Ovary (tissue), 9 donors: ENCODE results near the gene DEDD. TPM values are rescaled to one million over a fixed set of nuclear protein-coding genes. Genes with fewer than 3 reads are reported as not detected.

ENCODE experiments used
- DNase-seq, 5 donors: peaks; one replicate each; pipeline ENCODE4 v3.0.0-alpha.2; 2019 to 2020
- H3K27ac ChIP-seq, 2 donors: fragments of 200-600 bp; one replicate each; pipeline versions ENCODE4 v1.5.1 to v1.8.0; 2019 to 2022
- H3K27me3 ChIP-seq: fragments of 200-600 bp; one replicate; pipeline ENCODE4 v1.8.0; 2022
- H3K36me3 ChIP-seq: fragments of 200-600 bp; sonication (generic); one replicate; pipeline ENCODE4 v1.5.1; 2019
- H3K4me1 ChIP-seq: one replicate; pipeline ENCODE4 v1.8.1; 2013; ENCODE audit warnings: mild to moderate bottlenecking, moderate library complexity; ENCODE audit not compliant: insufficient read depth
- H3K4me3 ChIP-seq: fragments of 200-600 bp; sonication (generic); one replicate; pipeline ENCODE4 v1.5.1; 2017
- H3K9me3 ChIP-seq, 2 donors: fragments of 200-600 bp in 1 of 2; sonication (generic) in 1 of 2; one replicate each; pipeline versions ENCODE4 v1.5.1 to v1.8.1; 2013 to 2019; ENCODE audit warnings: mild to moderate bottlenecking in 1 of 2, moderate library complexity in 1 of 2
- CTCF ChIP-seq, 3 donors: fragments of 450-650 bp in 2 of 3; fragments of 200-600 bp in 1 of 3; IDR thresholded peaks; one replicate each; pipeline versions ENCODE4 v1.5.1 to v1.8.0; 2016 to 2022; ENCODE audit warnings: antibody characterized with exemption in 3 of 3, mild to moderate bottlenecking in 1 of 3
- EP300 ChIP-seq: sonication (generic); formaldehyde crosslinking; IDR thresholded peaks from one replicate; pipeline ENCODE4 v1.6.1; 2017; ENCODE audit warnings: antibody characterized with exemption
- POLR2A ChIP-seq: fragments of 450-650 bp; IDR thresholded peaks from one replicate; pipeline ENCODE4 v1.6.1; 2017; ENCODE audit warnings: antibody characterized with exemption, mild to moderate bottlenecking, moderate library complexity
- WGBS, 3 donors: extraction: QIAGEN DNeasy Blood & Tissue Kit in 1 of 3; methylation state at CpG; one replicate each; pipeline versions ENCODE4 v1.1.5 to v1.1.7; 2013 to 2017; 5-methylcytosine and 5-hydroxymethylcytosine counted together
- intact Hi-C, 4 donors: fragments of 100-400 bp; cut with DNase I; formaldehyde crosslinking; loops; one replicate each; pipeline versions ENCODE4 v1.11.0 to v1.15.1; 2022 to 2023
- polyA plus RNA-seq, 2 donors: library from polyadenylated mRNA; stranded (reverse); fragments of 200-250 nt in 1 of 2; fragments of 350-450 nt in 1 of 2; fragmentation: Illumina TruSeq in 1 of 2; extraction: RNeasy Lipid Tissue Mini Kit (QIAGEN cat#74804) in 1 of 2; gene quantifications; one replicate each; pipeline ENCODE4 v1.2.3, GENCODE V29; 2013 to 2014
- total RNA-seq, 7 donors: library from RNA; depleted of rRNA in 2 of 7; stranded (reverse); fragments of >200 nt in 2 of 7; fragmentation: NEBNext Ultra II Directional in 3 of 7; extraction: Animal tissue kit (Norgen Biotek cat#: 25700) in 3 of 7; gene quantifications; one replicate each; pipeline versions ENCODE4 v1.1.0 to v1.2.4, GENCODE V29; 2016 to 2023
- donor health status: DM: no; HTN: no; CAD: no; lungs with moderate emphysema.
- donor health status: DM: no; HTN: no; CAD: no.
- donor health status: Bipolar disorder and iron deficiency.
- donor health status: DM: yes; HTN: yes; CAD: no.
- donor health status: DM: no; HTN: no; CAD: no.
- donor health status: DM: yes; HTN: yes; CAD: no.

The DEDD gene
- total and polyA plus RNA-seq, 9 donors, result 19.0 to 53.9 (median 38.1) TPM

DNA sequence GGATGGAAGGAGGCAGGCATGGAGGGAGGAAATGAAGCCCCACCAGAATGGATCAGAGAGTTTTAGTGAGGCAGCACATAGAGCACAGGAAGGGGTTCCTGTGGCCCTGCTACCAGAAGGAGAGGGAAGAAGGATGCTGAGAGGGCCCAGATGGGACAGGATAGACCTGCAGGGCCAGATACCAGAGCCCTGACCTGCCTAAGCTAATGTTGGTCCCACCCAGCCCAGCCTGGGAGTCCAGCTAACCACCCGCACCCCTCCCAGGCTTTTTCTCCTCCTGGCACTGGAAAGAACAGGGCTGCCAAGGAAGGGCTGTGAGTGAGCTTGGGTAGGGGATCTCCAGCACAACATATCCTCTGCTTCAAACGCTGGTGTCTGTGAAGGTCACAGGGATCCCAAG, 50.0 kb downstream of the DEDD start:
- Histone ChIP-seq H3K36me3 (no peaks in the 10 kb centered on the region), H3K4me1 (no peaks in the 10 kb centered on the region), H3K4me3 (no peak overlapping the region), H3K27ac (no peak overlapping the region), H3K27me3 (no peaks in the 10 kb centered on the region), H3K9me3 (no peaks in the 10 kb centered on the region)
- TF ChIP-seq POLR2A (no peak), EP300 (no peak), CTCF (IDR thresholded peaks at IDR 0.05) (no peak)
- intact Hi-C loops, result no loop called here
- WGBS, 3 donors, result 68 to 80% (median 72%) methylated on average over 2 of the region's 2 CpGs
- no peak for DNase-seq

DNA sequence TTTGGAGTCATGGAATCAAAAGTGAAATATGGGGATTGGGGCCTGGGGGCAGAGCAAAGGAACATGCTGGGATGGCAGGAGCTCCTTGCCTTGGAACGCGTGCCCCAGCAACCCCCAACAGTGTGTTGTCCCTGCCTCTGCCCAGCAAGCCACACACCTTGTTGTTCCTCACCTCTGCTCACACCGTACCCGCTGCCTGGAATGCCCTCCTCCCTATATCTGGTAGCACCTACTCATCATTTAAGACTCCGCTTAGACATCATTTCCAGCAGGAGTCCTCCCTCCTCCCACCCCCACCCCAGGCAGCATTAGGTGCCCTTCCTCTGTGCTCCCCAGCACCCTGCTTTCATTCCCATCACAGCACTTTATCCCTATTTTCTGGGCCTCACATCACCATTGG, 50.9 kb downstream of the DEDD start:
- no peaks in the 10 kb centered on the region for H3K9me3 ChIP-seq
- intact Hi-C loops, result no loop called here
- TF ChIP-seq POLR2A (no peak), CTCF (IDR thresholded peaks at IDR 0.05) (no peak), EP300 (no peak)
- no peak overlapping the region for H3K4me3 ChIP-seq
- H3K27me3 ChIP-seq, result no peaks in the 10 kb centered on the region
- no peak for DNase-seq
- H3K36me3 ChIP-seq, result no peaks in the 10 kb centered on the region
- 73 to 95% (median 76%) methylated on average over 5 of the region's 5 CpGs for WGBS, 3 donors
- H3K4me1 ChIP-seq, result no peaks in the 10 kb centered on the region
- no peak overlapping the region for H3K27ac ChIP-seq

- intact Hi-C loops, result no loop called here
- WGBS, 3 donors, result 69 to 80% (median 74%) methylated on average over 5 of the region's 5 CpGs
- no peak for TF ChIP-seq EP300
- no peak for TF ChIP-seq CTCF (IDR thresholded peaks at IDR 0.05)
- no peak for TF ChIP-seq POLR2A
- Histone ChIP-seq H3K4me1 (no peaks in the 10 kb centered on the region), H3K36me3 (no peaks in the 10 kb centered on the region), H3K9me3 (no peaks in the 10 kb centered on the region), H3K27me3 (no peaks in the 10 kb centered on the region), H3K4me3 (no peak overlapping the region), H3K27ac (no peak overlapping the region)
- no peak for DNase-seq
Measured at GRCh38 chr1:161080441-161081405, 51.7 kb downstream of the DEDD start.

DNA sequence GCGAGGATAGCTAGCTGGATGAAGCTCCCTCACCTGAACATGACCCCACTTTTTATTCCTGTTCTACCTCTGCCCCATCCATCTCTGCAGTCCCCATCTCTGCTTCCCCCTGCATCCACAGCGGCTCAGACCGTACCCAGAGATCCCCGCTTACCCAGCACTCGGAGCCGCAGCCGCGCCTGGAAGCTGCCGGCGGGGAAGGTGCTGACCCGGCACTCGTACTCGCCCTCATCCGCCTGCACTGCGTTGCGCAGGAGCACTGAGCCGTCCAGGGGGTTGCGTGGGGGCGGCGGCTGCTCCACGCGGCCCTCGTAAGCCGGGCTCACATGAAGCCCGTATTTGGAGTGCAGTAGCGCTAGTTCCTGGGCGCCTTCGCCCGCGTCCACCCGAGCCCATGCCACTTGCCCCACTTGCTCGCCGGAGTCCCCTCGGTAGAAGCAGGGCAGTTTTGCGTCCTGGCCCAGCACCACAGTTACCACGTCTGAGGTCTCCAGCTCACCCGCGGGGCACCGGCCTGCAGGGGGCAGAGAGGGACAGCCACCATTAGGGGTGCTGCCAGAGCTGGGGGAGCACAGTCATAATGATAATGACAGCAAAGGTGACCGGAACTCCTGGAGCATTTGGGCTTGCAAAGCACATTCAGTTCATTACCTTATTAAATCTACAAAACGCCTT, 52.9 kb downstream of the DEDD start:
- TF ChIP-seq POLR2A (no peak), CTCF (IDR thresholded peaks at IDR 0.05) (no peak), EP300 (no peak)
- H3K27me3 ChIP-seq, result no peaks in the 10 kb centered on the region
- H3K27ac ChIP-seq, result no peak overlapping the region
- no peaks in the 10 kb centered on the region for H3K36me3 ChIP-seq
- WGBS, 3 donors, result 40 to 50% (median 43%) methylated on average over 32 to 41 of the region's 41 CpGs
- no peaks in the 10 kb centered on the region for H3K4me1 ChIP-seq
- intact Hi-C loops, result no loop called here
- no peaks in the 10 kb centered on the region for H3K9me3 ChIP-seq
- no peak for DNase-seq
- no peak overlapping the region for H3K4me3 ChIP-seq
